ENCODE results near the gene PDE4D. TPM values are rescaled to one million over a fixed set of nuclear protein-coding genes. Genes with fewer than 3 reads are reported as not detected.
"Not testable (repeated sequence)": the region's sequence is repeated elsewhere in the genome, so short reads cannot be mapped to it uniquely, and the experiment has no call there.

Gene PDE4D
- total RNA-seq, 1 experiment from 2014 or later = 3.3 TPM

GRCh38 chr5:59317023-59317773 is 576.3 kb downstream of the PDE4D start (continued):
- TF ChIP-seq PREB (CRISPR knock-in tag; IDR thresholded peaks at IDR 0.05; ENCODE audit: borderline replicate concordance) (no peak), ZNF512 (CRISPR knock-in tag; IDR thresholded peaks at IDR 0.05; ENCODE audit: borderline replicate concordance) (no peak), USF2 (CRISPR knock-in tag; IDR thresholded peaks at IDR 0.05) (no peak), STAT6 (CRISPR knock-in tag; conservative IDR thresholded peaks at IDR 0.05; ENCODE audit: low read depth) (no peak), MYBL2 (CRISPR knock-in tag; IDR thresholded peaks at IDR 0.05) (no peak)

- no peak for TF ChIP-seq ZNF423 (CRISPR knock-in tag; IDR thresholded peaks at IDR 0.05)
- TF ChIP-seq IRF2 (CRISPR knock-in tag; IDR thresholded peaks at IDR 0.05; ENCODE audit: borderline replicate concordance, low read depth) = no peak
- no peak for TF ChIP-seq FOXP1 (CRISPR knock-in tag; IDR thresholded peaks at IDR 0.05; ENCODE audit: borderline replicate concordance)
- Mint-ChIP-seq H3K4me3 (no peak overlapping the region), H3K27me3 (ENCODE audit: low read depth) (no peaks in the 10 kb centered on the region; the same call in none of the 2 replicates), H3K36me3 (no peaks in the 10 kb centered on the region), H3K9me3 (peaks cover 17% of the 10 kb centered on the region), H3K4me1 (peaks cover 6% of the 10 kb centered on the region), H3K27ac (no peak overlapping the region)
- ATAC-seq = no peak
- no peak for DNase-seq (ENCODE audit: low spot score)
- ChIA-PET POLR2A (no interaction called here), CTCF (interaction anchor here (1.8 kb wide), 1 partner anchor 56 kb away, joined by 3 read pairs; no protein-coding TSS in a partner anchor)
Measured at GRCh38 chr5:59312223-59312622, 581.3 kb downstream of the PDE4D start.

GRCh38 chr5:59308685-59309084 is 584.8 kb downstream of the PDE4D start:
- H3K27ac Mint-ChIP-seq; H3K27me3 Mint-ChIP-seq (ENCODE audit: low read depth); H3K4me3 Mint-ChIP-seq; DNase-seq (ENCODE audit: low spot score); POLR2A ChIA-PET; H3K4me1 Mint-ChIP-seq; ATAC-seq; H3K36me3 Mint-ChIP-seq: not testable (repeated sequence)
- H3K9me3 Mint-ChIP-seq = peaks cover 10% of the 10 kb centered on the region
- CTCF ChIA-PET = interaction anchor here (0.7 kb wide), 1 partner anchor 98 kb away, joined by 4 read pairs; no protein-coding TSS in a partner anchor

GRCh38 chr5:59303289-59303716 is 590.2 kb downstream of the PDE4D start:
- H3K27me3 Mint-ChIP-seq (ENCODE audit: low read depth); H3K27ac Mint-ChIP-seq; CTCF ChIA-PET; H3K4me1 Mint-ChIP-seq; ATAC-seq; DNase-seq (ENCODE audit: low spot score); H3K36me3 Mint-ChIP-seq; H3K4me3 Mint-ChIP-seq; POLR2A ChIA-PET: not testable (repeated sequence)
- peaks cover 29% of the 10 kb centered on the region for H3K9me3 Mint-ChIP-seq

GRCh38 chr5:59302509-59302908 is 591.0 kb downstream of the PDE4D start:
- ATAC-seq = not testable (repeated sequence)

More at GRCh38 chr5:59302509-59302908, 591.0 kb downstream of the PDE4D start:
- H3K4me1 Mint-ChIP-seq; H3K4me3 Mint-ChIP-seq; POLR2A ChIA-PET; H3K27ac Mint-ChIP-seq; DNase-seq (ENCODE audit: low spot score); H3K36me3 Mint-ChIP-seq; CTCF ChIA-PET; H3K27me3 Mint-ChIP-seq (ENCODE audit: low read depth): not testable (repeated sequence)
- H3K9me3 Mint-ChIP-seq = peaks cover 29% of the 10 kb centered on the region
